PC-3 (cell line): Measurements from ENCODE around the gene ATP1A2.

Experiments
- CTCF ChIP-seq: fragments of 300-600 bp; sonication (generic); conservative IDR thresholded peaks from 2 replicates; pipeline ENCODE4 v1.5.1; 2017; ENCODE audit warnings: antibody characterized with exemption, low read depth, mild to moderate bottlenecking, low read length
- EZH2 ChIP-seq: fragments of 300-600 bp; sonication (generic); IDR thresholded peaks from one replicate; pipeline ENCODE4 v1.6.1; 2017; ENCODE audit warnings: antibody characterized with exemption, mild to moderate bottlenecking, low read length; ENCODE audit not compliant: unreplicated experiment

GRCh38 chr1:160079448-160079847, 36.1 kb upstream of the ATP1A2 start:
- no peak for TF ChIP-seq EZH2
- TF ChIP-seq CTCF: no peak
